ENCODE results near the gene DEGS2.

DNA sequence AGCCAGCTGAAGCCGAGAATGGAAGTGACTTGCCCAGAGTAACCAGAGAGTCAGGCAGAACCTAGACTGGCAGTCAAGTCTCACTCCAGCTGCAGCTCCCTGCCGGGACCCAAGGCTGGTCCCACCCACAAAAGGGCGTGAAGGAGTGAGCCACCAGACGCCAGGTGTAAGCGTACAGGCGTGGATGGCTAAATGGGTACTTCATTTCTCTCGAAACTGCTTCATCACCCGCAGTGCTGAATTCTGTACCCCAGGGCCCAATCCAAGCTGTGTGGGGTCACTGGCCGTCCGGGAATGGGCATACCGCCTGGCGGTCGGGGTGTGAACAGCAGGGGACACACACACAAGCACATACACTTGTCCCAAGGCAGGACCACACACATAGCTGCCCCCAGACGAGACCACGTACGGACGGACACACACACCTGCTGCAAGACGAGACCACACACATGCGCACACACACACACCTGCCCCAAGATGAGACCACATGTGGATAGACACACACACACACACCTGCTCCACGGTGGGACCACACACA lies 34.8 kb downstream of the DEGS2 start:
- TF ChIP-seq, protein P1, sequence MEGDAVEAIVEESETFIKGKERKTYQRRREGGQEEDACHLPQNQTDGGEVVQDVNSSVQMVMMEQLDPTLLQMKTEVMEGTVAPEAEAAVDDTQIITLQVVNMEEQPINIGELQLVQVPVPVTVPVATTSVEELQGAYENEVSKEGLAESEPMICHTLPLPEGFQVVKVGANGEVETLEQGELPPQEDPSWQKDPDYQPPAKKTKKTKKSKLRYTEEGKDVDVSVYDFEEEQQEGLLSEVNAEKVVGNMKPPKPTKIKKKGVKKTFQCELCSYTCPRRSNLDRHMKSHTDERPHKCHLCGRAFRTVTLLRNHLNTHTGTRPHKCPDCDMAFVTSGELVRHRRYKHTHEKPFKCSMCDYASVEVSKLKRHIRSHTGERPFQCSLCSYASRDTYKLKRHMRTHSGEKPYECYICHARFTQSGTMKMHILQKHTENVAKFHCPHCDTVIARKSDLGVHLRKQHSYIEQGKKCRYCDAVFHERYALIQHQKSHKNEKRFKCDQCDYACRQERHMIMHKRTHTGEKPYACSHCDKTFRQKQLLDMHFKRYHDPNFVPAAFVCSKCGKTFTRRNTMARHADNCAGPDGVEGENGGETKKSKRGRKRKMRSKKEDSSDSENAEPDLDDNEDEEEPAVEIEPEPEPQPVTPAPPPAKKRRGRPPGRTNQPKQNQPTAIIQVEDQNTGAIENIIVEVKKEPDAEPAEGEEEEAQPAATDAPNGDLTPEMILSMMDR (conservative IDR thresholded peaks at IDR 0.05): no peak
- TF ChIP-seq ZFX (IDR thresholded peaks at IDR 0.05): no peak
